Calu3 (cell line): ENCODE data around the gene CFD. TPM values are rescaled to one million over a fixed set of nuclear protein-coding genes. Genes with fewer than 3 reads are reported as not detected.

Experiments
- BruUV-seq: library from RNA; stranded (reverse); fragments of 400-500 nt; replicated peaks from 2 replicates; lab custom pipeline; 2021; lab: Mats Ljungman, UMichigan
- CTCF ChIA-PET: fragments of 300-600 bp; sonication (Branson Sonifier 250); formaldehyde crosslinking; loops from one replicate; lab custom pipeline; 2022; ENCODE audit warnings: antibody characterized with exemption; lab: Charles Lee
- DNase-seq: peaks from one replicate; pipeline ENCODE4 v3.0.0; 2022
- H3K27ac Mint-ChIP-seq: one replicate; pipeline ENCODE4 v1.8.0; 2022; ENCODE audit warnings: mixed read lengths; ENCODE audit not compliant: unreplicated experiment
- H3K27me3 Mint-ChIP-seq: one replicate; pipeline ENCODE4 v1.8.0; 2022; ENCODE audit warnings: mixed read lengths; ENCODE audit not compliant: unreplicated experiment
- H3K36me3 Mint-ChIP-seq: one replicate; pipeline ENCODE4 v1.8.0; 2022; ENCODE audit warnings: mild to moderate bottlenecking, moderate library complexity, mixed read lengths; ENCODE audit not compliant: insufficient read depth, unreplicated experiment
- H3K4me1 Mint-ChIP-seq: one replicate; pipeline ENCODE4 v1.8.0; 2022; ENCODE audit warnings: mild to moderate bottlenecking, low read depth, mixed read lengths; ENCODE audit not compliant: unreplicated experiment
- H3K4me3 Mint-ChIP-seq: one replicate; pipeline ENCODE4 v1.8.0; 2022; ENCODE audit warnings: mild to moderate bottlenecking, low read depth, moderate library complexity, mixed read lengths; ENCODE audit not compliant: unreplicated experiment
- H3K9me3 Mint-ChIP-seq: one replicate; pipeline ENCODE4 v1.8.0; 2022; ENCODE audit warnings: low read depth, mixed read lengths; ENCODE audit not compliant: unreplicated experiment
- CTCF ChIP-seq: fragments of 200-600 bp; IDR thresholded peaks from one replicate; pipeline ENCODE4 v1.8.0; 2022; ENCODE audit warnings: antibody characterized with exemption; ENCODE audit not compliant: unreplicated experiment
- intact Hi-C: fragments of 100-400 bp; cut with micrococcal nuclease; formaldehyde crosslinking; loops from one replicate; pipeline ENCODE4 v1.10.0; 2022; ENCODE audit not compliant: unreplicated experiment
- total RNA-seq: library from RNA; stranded (reverse); gene quantifications from 2 replicates; pipeline ENCODE4 v1.2.3, GENCODE V29; 2022

The CFD gene
- total RNA-seq, 1 experiment from 2014 or later = 2.3 TPM

- CTCF ChIA-PET = no interaction called here
- no peaks in the 10 kb centered on the region for H3K27me3 Mint-ChIP-seq
- H3K4me3 Mint-ChIP-seq = no peak overlapping the region
- intact Hi-C loops = no loop called here
- peaks cover 29% of the 10 kb centered on the region for H3K36me3 Mint-ChIP-seq
- no peaks in the 10 kb centered on the region for H3K9me3 Mint-ChIP-seq
- no peak overlapping the region for H3K27ac Mint-ChIP-seq
- no peak for DNase-seq
- TF ChIP-seq CTCF = no peak
- BruUV-seq = no TSS peak
- no peaks in the 10 kb centered on the region for H3K4me1 Mint-ChIP-seq
These were observed 42.0 kb downstream of the CFD start for GRCh38 chr19:901216-902092.

- BruUV-seq = no TSS peak
- no peak for TF ChIP-seq CTCF
- intact Hi-C loops = no loop called here
- CTCF ChIA-PET = no interaction called here
- H3K27ac Mint-ChIP-seq = no peak overlapping the region
- no peaks in the 10 kb centered on the region for H3K9me3 Mint-ChIP-seq
- H3K36me3 Mint-ChIP-seq = peaks cover 23% of the 10 kb centered on the region
- H3K4me1 Mint-ChIP-seq = no peaks in the 10 kb centered on the region
- H3K27me3 Mint-ChIP-seq = no peaks in the 10 kb centered on the region
- H3K4me3 Mint-ChIP-seq = no peak overlapping the region
- no peak for DNase-seq
These were observed 42.6 kb downstream of the CFD start for GRCh38 chr19:902093-902370.

GRCh38 chr19:902446-903226 is 43.2 kb downstream of the CFD start:
- H3K4me1 Mint-ChIP-seq = no peaks in the 10 kb centered on the region
- no peak for TF ChIP-seq CTCF
- CTCF ChIA-PET = no interaction called here
- DNase-seq = no peak
- peaks cover 20% of the 10 kb centered on the region for H3K36me3 Mint-ChIP-seq
- intact Hi-C loops = no loop called here
- no peak overlapping the region for H3K4me3 Mint-ChIP-seq
- H3K27ac Mint-ChIP-seq = no peak overlapping the region
- H3K9me3 Mint-ChIP-seq = no peaks in the 10 kb centered on the region
- no peaks in the 10 kb centered on the region for H3K27me3 Mint-ChIP-seq
- BruUV-seq = no TSS peak

- no peaks in the 10 kb centered on the region for H3K9me3 Mint-ChIP-seq
- H3K27ac Mint-ChIP-seq = no peak overlapping the region
- H3K36me3 Mint-ChIP-seq = peaks cover 18% of the 10 kb centered on the region
- no peak overlapping the region for H3K4me3 Mint-ChIP-seq
- no peak for TF ChIP-seq CTCF
- no peaks in the 10 kb centered on the region for H3K4me1 Mint-ChIP-seq
- CTCF ChIA-PET = no interaction called here
- H3K27me3 Mint-ChIP-seq = no peaks in the 10 kb centered on the region
- intact Hi-C loops = no loop called here
- no TSS peak for BruUV-seq
- no peak for DNase-seq
These were observed 43.9 kb downstream of the CFD start for GRCh38 chr19:903266-903797.
